SU-DHL-6 (cell line): ENCODE results near the gene OSBPL5.

Experiments used
- EZH2phosphoT487 ChIP-seq: fragments of 200-600 bp; sonication (generic), shearing (Covaris generic); conservative IDR thresholded peaks from 2 replicates; pipeline ENCODE4 v1.6.1; 2018; ENCODE audit warnings: mild to moderate bottlenecking, antibody characterized with exemption, low read length, moderate library complexity, mixed read lengths
- TF ChIP-seq, protein P1 (sequence below): fragments of 200-600 bp; sonication (generic); IDR thresholded peaks from one replicate; pipeline ENCODE4 v1.5.1; 2017; ENCODE audit warnings: antibody characterized with exemption, mild to moderate bottlenecking, low read length, moderate library complexity; ENCODE audit not compliant: insufficient read depth, poor library complexity, severe bottlenecking

DNA sequence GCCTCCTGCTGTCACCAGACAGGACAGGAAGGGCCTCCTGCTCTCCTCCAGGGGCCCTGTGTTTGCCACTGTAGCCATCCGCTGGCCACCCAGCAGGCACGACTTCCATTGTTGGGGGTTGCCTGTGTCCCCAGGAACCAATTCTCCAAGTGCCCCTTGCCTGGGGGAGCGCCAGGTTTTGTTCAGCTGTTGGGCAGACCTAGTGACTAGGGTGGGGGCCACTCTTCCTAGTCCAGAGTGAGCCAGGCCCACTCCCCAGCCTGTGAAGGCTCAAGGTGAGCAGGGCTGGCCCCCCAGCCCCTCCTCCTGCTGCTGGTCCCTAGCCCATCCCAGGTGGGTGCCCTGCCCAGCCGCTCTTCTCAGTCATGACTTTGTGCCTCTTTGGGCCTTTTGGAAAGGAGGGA is 30.9 kb downstream of the OSBPL5 start:
- TF ChIP-seq, protein P1, sequence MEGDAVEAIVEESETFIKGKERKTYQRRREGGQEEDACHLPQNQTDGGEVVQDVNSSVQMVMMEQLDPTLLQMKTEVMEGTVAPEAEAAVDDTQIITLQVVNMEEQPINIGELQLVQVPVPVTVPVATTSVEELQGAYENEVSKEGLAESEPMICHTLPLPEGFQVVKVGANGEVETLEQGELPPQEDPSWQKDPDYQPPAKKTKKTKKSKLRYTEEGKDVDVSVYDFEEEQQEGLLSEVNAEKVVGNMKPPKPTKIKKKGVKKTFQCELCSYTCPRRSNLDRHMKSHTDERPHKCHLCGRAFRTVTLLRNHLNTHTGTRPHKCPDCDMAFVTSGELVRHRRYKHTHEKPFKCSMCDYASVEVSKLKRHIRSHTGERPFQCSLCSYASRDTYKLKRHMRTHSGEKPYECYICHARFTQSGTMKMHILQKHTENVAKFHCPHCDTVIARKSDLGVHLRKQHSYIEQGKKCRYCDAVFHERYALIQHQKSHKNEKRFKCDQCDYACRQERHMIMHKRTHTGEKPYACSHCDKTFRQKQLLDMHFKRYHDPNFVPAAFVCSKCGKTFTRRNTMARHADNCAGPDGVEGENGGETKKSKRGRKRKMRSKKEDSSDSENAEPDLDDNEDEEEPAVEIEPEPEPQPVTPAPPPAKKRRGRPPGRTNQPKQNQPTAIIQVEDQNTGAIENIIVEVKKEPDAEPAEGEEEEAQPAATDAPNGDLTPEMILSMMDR, result no peak
- TF ChIP-seq EZH2phosphoT487, result no peak
